ENCODE measurements around the gene IER3.
A peak's percentile ranks its signal among the peaks of the same experiment; 100 is the strongest.

The IER3 gene

GRCh38 chr6:30721198-30722024, 22.9 kb downstream of the IER3 start (continued):
- TF ChIP-seq, protein P1, sequence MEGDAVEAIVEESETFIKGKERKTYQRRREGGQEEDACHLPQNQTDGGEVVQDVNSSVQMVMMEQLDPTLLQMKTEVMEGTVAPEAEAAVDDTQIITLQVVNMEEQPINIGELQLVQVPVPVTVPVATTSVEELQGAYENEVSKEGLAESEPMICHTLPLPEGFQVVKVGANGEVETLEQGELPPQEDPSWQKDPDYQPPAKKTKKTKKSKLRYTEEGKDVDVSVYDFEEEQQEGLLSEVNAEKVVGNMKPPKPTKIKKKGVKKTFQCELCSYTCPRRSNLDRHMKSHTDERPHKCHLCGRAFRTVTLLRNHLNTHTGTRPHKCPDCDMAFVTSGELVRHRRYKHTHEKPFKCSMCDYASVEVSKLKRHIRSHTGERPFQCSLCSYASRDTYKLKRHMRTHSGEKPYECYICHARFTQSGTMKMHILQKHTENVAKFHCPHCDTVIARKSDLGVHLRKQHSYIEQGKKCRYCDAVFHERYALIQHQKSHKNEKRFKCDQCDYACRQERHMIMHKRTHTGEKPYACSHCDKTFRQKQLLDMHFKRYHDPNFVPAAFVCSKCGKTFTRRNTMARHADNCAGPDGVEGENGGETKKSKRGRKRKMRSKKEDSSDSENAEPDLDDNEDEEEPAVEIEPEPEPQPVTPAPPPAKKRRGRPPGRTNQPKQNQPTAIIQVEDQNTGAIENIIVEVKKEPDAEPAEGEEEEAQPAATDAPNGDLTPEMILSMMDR (tag by site-specific recombination; IDR thresholded peaks at IDR 0.05) = peak; percentile 60
- peak; percentile 82 for TF ChIP-seq KLF8 (tag by site-specific recombination; IDR thresholded peaks at IDR 0.05)
- no peak for TF ChIP-seq ZNF549 (tag by site-specific recombination; IDR thresholded peaks at IDR 0.05)
- no peak for TF ChIP-seq ZNF621 (tag by site-specific recombination; IDR thresholded peaks at IDR 0.05)
- TF ChIP-seq ZBTB17 (tag by site-specific recombination; IDR thresholded peaks at IDR 0.05) = no peak
- no peak for TF ChIP-seq ZNF23 (tag by site-specific recombination; IDR thresholded peaks at IDR 0.05; ENCODE audit: borderline replicate concordance)
- TF ChIP-seq ZNF624 (tag by site-specific recombination; IDR thresholded peaks at IDR 0.05) = no peak
- no peak for TF ChIP-seq ELK4 (IDR thresholded peaks at IDR 0.05; ENCODE audit: borderline replicate concordance, low read depth, low read length)
- no peak; the same call in 1 of the 2 replicates for TF ChIP-seq GLIS1 (tag by site-specific recombination; IDR thresholded peaks at IDR 0.05)
- peak; percentile 34; the same call in 1 of the 2 replicates for TF ChIP-seq REPIN1 (tag by site-specific recombination; IDR thresholded peaks at IDR 0.05; ENCODE audit: low read depth)
- TF ChIP-seq ZFP37 (tag by site-specific recombination; IDR thresholded peaks at IDR 0.05) = 0 out of 2 replicates have a peak, but pooled peaks have one; percentile 16
- no peak; the same call in 1 of the 2 replicates for TF ChIP-seq ZBTB48 (tag by site-specific recombination; IDR thresholded peaks at IDR 0.05)
- peak; percentile 74 for TF ChIP-seq SP2 (tag by site-specific recombination; IDR thresholded peaks at IDR 0.05)
- peak; percentile 75; the same call in 1 of the 2 replicates for TF ChIP-seq ZSCAN18 (tag by site-specific recombination; IDR thresholded peaks at IDR 0.05)
- TF ChIP-seq ZNF645 (tag by site-specific recombination; IDR thresholded peaks at IDR 0.05) = no peak; the same call in 1 of the 2 replicates
- no peak for TF ChIP-seq HOXC10 (CRISPR knock-in tag; IDR thresholded peaks at IDR 0.05)
- TF ChIP-seq IKZF3 (tag by site-specific recombination; IDR thresholded peaks at IDR 0.05) = no peak
- no peak for TF ChIP-seq ZNF48 (tag by site-specific recombination; IDR thresholded peaks at IDR 0.05)
- TF ChIP-seq ZNF623 (tag by site-specific recombination; IDR thresholded peaks at IDR 0.05) = peak; percentile 18; the same call in 1 of the 2 replicates
- TF ChIP-seq ZNF10 (tag by site-specific recombination; IDR thresholded peaks at IDR 0.05) = no peak
- no peak for TF ChIP-seq ZNF747 (tag by site-specific recombination; IDR thresholded peaks at IDR 0.05)
- no peak for TF ChIP-seq ZNF658 (tag by site-specific recombination; IDR thresholded peaks at IDR 0.05)
- no peak for TF ChIP-seq ZNF423 (tag by site-specific recombination; IDR thresholded peaks at IDR 0.05)
- TF ChIP-seq ZNF114 (tag by site-specific recombination; IDR thresholded peaks at IDR 0.05) = no peak
- 0 out of 2 replicates have a peak, but pooled peaks have one; percentile 11 for TF ChIP-seq ZNF2 (tag by site-specific recombination; IDR thresholded peaks at IDR 0.05)
- TF ChIP-seq, protein P2, sequence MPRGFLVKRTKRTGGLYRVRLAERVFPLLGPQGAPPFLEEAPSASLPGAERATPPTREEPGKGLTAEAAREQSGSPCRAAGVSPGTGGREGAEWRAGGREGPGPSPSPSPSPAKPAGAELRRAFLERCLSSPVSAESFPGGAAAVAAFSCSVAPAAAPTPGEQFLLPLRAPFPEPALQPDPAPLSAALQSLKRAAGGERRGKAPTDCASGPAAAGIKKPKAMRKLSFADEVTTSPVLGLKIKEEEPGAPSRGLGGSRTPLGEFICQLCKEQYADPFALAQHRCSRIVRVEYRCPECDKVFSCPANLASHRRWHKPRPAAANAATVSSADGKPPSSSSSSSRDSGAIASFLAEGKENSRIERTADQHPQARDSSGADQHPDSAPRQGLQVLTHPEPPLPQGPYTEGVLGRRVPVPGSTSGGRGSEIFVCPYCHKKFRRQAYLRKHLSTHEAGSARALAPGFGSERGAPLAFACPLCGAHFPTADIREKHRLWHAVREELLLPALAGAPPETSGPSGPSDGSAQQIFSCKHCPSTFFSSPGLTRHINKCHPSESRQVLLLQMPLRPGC (tag by site-specific recombination; IDR thresholded peaks at IDR 0.05) = no peak
- TF ChIP-seq ZNF350 (tag by site-specific recombination; IDR thresholded peaks at IDR 0.05) = no peak
- peak; percentile 90 for TF ChIP-seq ZNF341 (tag by site-specific recombination; IDR thresholded peaks at IDR 0.05; ENCODE audit: low read depth)
- no peak for TF ChIP-seq ZNF777 (tag by site-specific recombination; IDR thresholded peaks at IDR 0.05; ENCODE audit: borderline replicate concordance)
- TF ChIP-seq EGR2 (tag by site-specific recombination; IDR thresholded peaks at IDR 0.05; ENCODE audit: low read depth) = 0 out of 2 replicates have a peak, but pooled peaks have one; percentile 45
- TF ChIP-seq MEIS1 (CRISPR knock-in tag; IDR thresholded peaks at IDR 0.05; ENCODE audit: borderline replicate concordance) = no peak
- TF ChIP-seq, protein P3, sequence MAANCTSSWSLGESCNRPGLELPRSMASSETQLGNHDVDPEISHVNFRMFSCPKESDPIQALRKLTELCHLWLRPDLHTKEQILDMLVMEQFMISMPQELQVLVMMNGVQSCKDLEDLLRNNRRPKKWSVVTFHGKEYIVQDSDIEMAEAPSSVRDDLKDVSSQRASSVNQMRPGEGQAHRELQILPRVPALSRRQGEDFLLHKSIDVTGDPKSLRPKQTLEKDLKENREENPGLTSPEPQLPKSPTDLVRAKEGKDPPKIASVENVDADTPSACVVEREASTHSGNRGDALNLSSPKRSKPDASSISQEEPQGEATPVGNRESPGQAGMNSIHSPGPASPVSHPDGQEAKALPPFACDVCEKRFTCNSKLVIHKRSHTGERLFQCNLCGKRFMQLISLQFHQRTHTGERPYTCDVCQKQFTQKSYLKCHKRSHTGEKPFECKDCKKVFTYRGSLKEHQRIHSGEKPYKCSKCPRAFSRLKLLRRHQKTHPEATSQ (tag by site-specific recombination; IDR thresholded peaks at IDR 0.05) = no peak
